Neuronal stem cell (in vitro differentiated cells): Measurements from ENCODE around the gene DUSP7.
A peak's percentile ranks its signal among the peaks of the same experiment; 100 is the strongest.

Experiments used
- DNase-seq: peaks from one replicate; pipeline ENCODE4 v3.0.0-alpha.2; 2013; ENCODE audit warnings: low spot score
- H2AFZ ChIP-seq: one replicate; pipeline ENCODE4 v1.6.1; 2013; ENCODE audit warnings: mild to moderate bottlenecking, low read length, inconsistent platforms
- H2AK5ac ChIP-seq: 2 replicates; pipeline ENCODE4 v1.6.1; 2013; ENCODE audit warnings: low read depth, mild to moderate bottlenecking, inconsistent platforms, low read length, moderate library complexity, mixed read lengths
- H2BK120ac ChIP-seq: 2 replicates; pipeline ENCODE4 v1.6.1; 2013; ENCODE audit warnings: low read depth, mild to moderate bottlenecking, inconsistent platforms, low read length, moderate library complexity, mixed read lengths
- H2BK12ac ChIP-seq: one replicate; pipeline ENCODE4 v1.6.1; 2013; ENCODE audit warnings: low read length, inconsistent platforms
- H2BK15ac ChIP-seq: 2 replicates; pipeline ENCODE4 v1.6.1; 2013; ENCODE audit warnings: mild to moderate bottlenecking, low read length, inconsistent platforms, mixed read lengths
- H2BK5ac ChIP-seq: one replicate; pipeline ENCODE4 v1.6.1; 2013; ENCODE audit warnings: inconsistent platforms, mild to moderate bottlenecking, low read length, moderate library complexity
- H3K14ac ChIP-seq: one replicate; pipeline ENCODE4 v1.6.1; 2013; ENCODE audit warnings: low read length, inconsistent platforms
- H3K18ac ChIP-seq: 2 replicates; pipeline ENCODE4 v1.6.1; 2013; ENCODE audit warnings: low read length, inconsistent platforms
- H3K23ac ChIP-seq: 2 replicates; pipeline ENCODE4 v1.6.1; 2013; ENCODE audit warnings: low read depth, mild to moderate bottlenecking, mixed read lengths, low read length, inconsistent platforms; ENCODE audit not compliant: poor library complexity
- H3K27ac ChIP-seq: replicated peaks from 3 replicates; pipeline ENCODE4 v1.5.1; 2013; ENCODE audit warnings: low read length, inconsistent platforms
- H3K27me3 ChIP-seq, 3 experiments: 2 replicates each; pipeline ENCODE4 v1.6.1; 2013; ENCODE audit warnings: low read length in 3 of 3, mild to moderate bottlenecking in 2 of 3, inconsistent platforms in 1 of 3, low read depth in 1 of 3, mixed read lengths in 1 of 3, moderate library complexity in 1 of 3; ENCODE audit not compliant: control insufficient read depth in 3 of 3, insufficient read depth in 3 of 3
- H3K36me3 ChIP-seq, 2 donors: replicated peaks in 1 of 2; 2 replicates each; pipeline ENCODE4 v1.6.1; 2013; ENCODE audit warnings: low read length in 2 of 2; ENCODE audit not compliant: control insufficient read depth in 2 of 2, insufficient read depth in 2 of 2
- H3K4ac ChIP-seq: 2 replicates; pipeline ENCODE4 v1.6.1; 2013; ENCODE audit warnings: inconsistent platforms, mild to moderate bottlenecking, low read length, moderate library complexity
- H3K4me1 ChIP-seq, 2 donors: 1 replicate in 1 of 2; 2 replicates in 1 of 2; pipeline ENCODE4 v1.6.1; 2013; ENCODE audit warnings: low read length in 2 of 2, low read depth in 1 of 2; ENCODE audit not compliant: control insufficient read depth in 2 of 2, insufficient read depth in 1 of 2
- H3K4me2 ChIP-seq: one replicate; pipeline ENCODE4 v1.6.1; 2013; ENCODE audit warnings: mild to moderate bottlenecking, low read length, inconsistent platforms; ENCODE audit not compliant: insufficient read depth, poor library complexity, severe bottlenecking
- H3K4me3 ChIP-seq, 2 donors: 2 replicates each; pipeline ENCODE4 v1.5.1; 2013; ENCODE audit warnings: low read length in 2 of 2, mild to moderate bottlenecking in 2 of 2, inconsistent platforms in 1 of 2, moderate library complexity in 1 of 2
- H3K79me1 ChIP-seq: one replicate; pipeline ENCODE4 v1.6.1; 2013; ENCODE audit warnings: low read depth, mild to moderate bottlenecking, inconsistent platforms, low read length, moderate library complexity
- H3K9ac ChIP-seq: one replicate; pipeline ENCODE4 v1.6.1; 2013; ENCODE audit warnings: mild to moderate bottlenecking, low read depth, low read length, inconsistent platforms; ENCODE audit not compliant: poor library complexity
- H3K9me3 ChIP-seq, 2 donors: replicated peaks in 1 of 2; 2 replicates each; pipeline versions ENCODE3 to v1.6.1; 2013; ENCODE audit warnings: low read length in 2 of 2, mild to moderate bottlenecking in 2 of 2, inconsistent platforms in 1 of 2, low read depth in 1 of 2, mixed read lengths in 1 of 2, moderate library complexity in 1 of 2; ENCODE audit not compliant: control insufficient read depth in 2 of 2, insufficient read depth in 1 of 2
- H4K8ac ChIP-seq: one replicate; pipeline ENCODE4 v1.6.1; 2013; ENCODE audit warnings: low read depth, mild to moderate bottlenecking, inconsistent platforms, low read length, moderate library complexity
- H4K91ac ChIP-seq: one replicate; pipeline ENCODE4 v1.6.1; 2013; ENCODE audit warnings: low read length, low read depth, mild to moderate bottlenecking, inconsistent platforms; ENCODE audit not compliant: poor library complexity
- whole genome bisulfite sequencing, 2 donors: extraction: QIAGEN DNeasy Blood & Tissue Kit; methylation state at CpG; one replicate each; pipeline ENCODE4 v1.1.7; 2013; ENCODE audit warnings: missing lambda C conversion rate in 2 of 2, mixed read lengths in 1 of 2; ENCODE audit not compliant: insufficient read length in 2 of 2, insufficient replicate concordance in 1 of 2; ENCODE audit errors: extremely low coverage in 2 of 2; 5-methylcytosine and 5-hydroxymethylcytosine counted together

DUSP7 gene

GRCh38 chr3:52097851-52098507 lies 41.6 kb upstream of the DUSP7 start:
- no peak overlapping the region for H3K4me2 ChIP-seq
- no peak overlapping the region for H2AK5ac ChIP-seq
- no peak overlapping the region for H3K9ac ChIP-seq
- H2BK5ac ChIP-seq, result no peak overlapping the region
- H2AFZ ChIP-seq, result no peak overlapping the region
- peaks cover 12 to 68% of the 10 kb centered on the region in 2 donors for H3K36me3 ChIP-seq
- no peaks in the 10 kb centered on the region for H3K27me3 ChIP-seq
- H3K18ac ChIP-seq, result no peak overlapping the region
- H2BK120ac ChIP-seq, result no peak overlapping the region
- no CpG with 5 or more reads among the region's 2 CpGs for WGBS, 2 donors
- H3K14ac ChIP-seq, result no peak overlapping the region
- no peak overlapping the region for H3K23ac ChIP-seq
- no peak overlapping the region for H2BK15ac ChIP-seq
- H3K79me1 ChIP-seq, result no peaks in the 10 kb centered on the region
- no peak overlapping the region for H3K4ac ChIP-seq
- H4K8ac ChIP-seq, result no peak overlapping the region
- no peak overlapping the region for H4K91ac ChIP-seq
- H2BK12ac ChIP-seq, result no peak overlapping the region
- H3K9me3 ChIP-seq, result peaks cover 0 to 18% of the 10 kb centered on the region in 2 donors
- no peak overlapping the region for H3K4me3 ChIP-seq
- no peak for DNase-seq
- no peak overlapping the region for H3K27ac ChIP-seq
- H3K4me1 ChIP-seq, result no peaks in the 10 kb centered on the region

GRCh38 chr3:52095990-52096775 lies 39.8 kb upstream of the DUSP7 start:
- no peak overlapping the region for H3K9ac ChIP-seq
- H3K4me2 ChIP-seq, result no peak overlapping the region
- H3K14ac ChIP-seq, result no peak overlapping the region
- no peak overlapping the region for H2AK5ac ChIP-seq
- H3K4me3 ChIP-seq, result no peak overlapping the region
- no peaks in the 10 kb centered on the region for H3K27me3 ChIP-seq
- DNase-seq, result no peak
- no peaks in the 10 kb centered on the region for H3K79me1 ChIP-seq
- H3K4me1 ChIP-seq, result peaks cover 6 to 7% of the 10 kb centered on the region in 2 donors
- no peak overlapping the region for H2BK5ac ChIP-seq
- H2BK15ac ChIP-seq, result no peak overlapping the region
- H3K36me3 ChIP-seq, result peaks cover 10 to 59% of the 10 kb centered on the region in 2 donors
- no peak overlapping the region for H3K23ac ChIP-seq
- no peak overlapping the region for H4K8ac ChIP-seq
- peaks cover 0 to 5% of the 10 kb centered on the region in 2 donors for H3K9me3 ChIP-seq
- H3K4ac ChIP-seq, result no peak overlapping the region
- H4K91ac ChIP-seq, result no peak overlapping the region
- WGBS, 2 donors, result no CpG with 5 or more reads among the region's 8 CpGs
- no peak overlapping the region for H2AFZ ChIP-seq
- no peak overlapping the region for H3K27ac ChIP-seq
- no peak overlapping the region for H3K18ac ChIP-seq
- no peak overlapping the region for H2BK12ac ChIP-seq
- H2BK120ac ChIP-seq, result no peak overlapping the region

- no peak overlapping the region for H2BK5ac ChIP-seq
- H3K36me3 ChIP-seq, result peaks cover 10 to 56% of the 10 kb centered on the region in 2 donors
- peak overlapping the region; percentile 27 for H2AK5ac ChIP-seq
- H3K27ac ChIP-seq, result no peak overlapping the region
- no peaks in the 10 kb centered on the region for H3K79me1 ChIP-seq
- no peak overlapping the region for H4K8ac ChIP-seq
- H3K4me2 ChIP-seq, result no peak overlapping the region
- no peak overlapping the region for H3K14ac ChIP-seq
- no peak overlapping the region for H2AFZ ChIP-seq
- H4K91ac ChIP-seq, result no peak overlapping the region
- no peak for DNase-seq
- H2BK120ac ChIP-seq, result no peak overlapping the region
- WGBS, 2 donors, result no CpG with 5 or more reads among the region's 11 CpGs
- no peak overlapping the region for H2BK15ac ChIP-seq
- no peak overlapping the region for H3K23ac ChIP-seq
- no peaks in the 10 kb centered on the region for H3K9me3 ChIP-seq
- no peak overlapping the region for H3K4me3 ChIP-seq
- H3K18ac ChIP-seq, result no peak overlapping the region
- peaks cover 18 to 19% of the 10 kb centered on the region in 2 donors for H3K4me1 ChIP-seq
- H2BK12ac ChIP-seq, result no peak overlapping the region
- H3K27me3 ChIP-seq, result no peaks in the 10 kb centered on the region
- H3K9ac ChIP-seq, result no peak overlapping the region
- H3K4ac ChIP-seq, result no peak overlapping the region
Observed at GRCh38 chr3:52094571-52095485, 38.5 kb upstream of the DUSP7 start.
